Fibroblast of lung (primary cell): ENCODE results near the gene JUN. TPM values are rescaled to one million over a fixed set of nuclear protein-coding genes. Genes with fewer than 3 reads are reported as not detected.

Experiments used
- DNase-seq, 2 donors: peaks; one replicate each; pipeline versions ENCODE4 v3.0.0 to v3.0.0-alpha.2; 2010; ENCODE audit warnings: low read depth in 2 of 2
- H2AFZ ChIP-seq: 2 replicates; pipeline ENCODE4 v1.5.1; 2012; ENCODE audit warnings: low read length, control low read depth, inconsistent platforms
- H3K27ac ChIP-seq: 2 replicates; pipeline ENCODE4 v1.5.1; 2011; ENCODE audit warnings: low read length, control low read depth; ENCODE audit not compliant: insufficient read depth
- H3K27me3 ChIP-seq: 2 replicates; pipeline ENCODE4 v1.5.1; 2011; ENCODE audit warnings: mild to moderate bottlenecking, low read length; ENCODE audit not compliant: control insufficient read depth, insufficient read depth
- H3K36me3 ChIP-seq: 2 replicates; pipeline ENCODE4 v1.5.1; 2011; ENCODE audit warnings: low read length; ENCODE audit not compliant: control insufficient read depth, insufficient read depth
- H3K4me1 ChIP-seq: 2 replicates; pipeline ENCODE4 v1.5.1; 2011; ENCODE audit warnings: low read length; ENCODE audit not compliant: control insufficient read depth, insufficient read depth; ENCODE audit errors: extremely low read depth
- H3K4me2 ChIP-seq: 2 replicates; pipeline ENCODE4 v1.5.1; 2011; ENCODE audit warnings: low read length, control low read depth; ENCODE audit not compliant: insufficient read depth; ENCODE audit errors: extremely low read depth
- H3K4me3 ChIP-seq, 4 experiments: fragments of 200-600 bp in 1 of 4; sonication (generic) in 1 of 4; replicated peaks in 1 of 4; 2 replicates each; pipeline ENCODE4 v1.5.1; 2011 to 2016; ENCODE audit warnings: low read length in 4 of 4, low read depth in 3 of 4, mild to moderate bottlenecking in 3 of 4, control low read depth in 2 of 4, inconsistent platforms in 1 of 4, mixed read lengths in 1 of 4; ENCODE audit not compliant: insufficient read depth in 1 of 4; ENCODE audit errors: control extremely low read depth in 1 of 4
- H3K79me2 ChIP-seq: 2 replicates; pipeline ENCODE4 v1.5.1; 2012; ENCODE audit warnings: mild to moderate bottlenecking, low read length, inconsistent platforms; ENCODE audit not compliant: control insufficient read depth, insufficient read depth
- H3K9ac ChIP-seq: 2 replicates; pipeline ENCODE4 v1.5.1; 2011; ENCODE audit warnings: mild to moderate bottlenecking, low read length, control low read depth; ENCODE audit not compliant: insufficient read depth
- H3K9me3 ChIP-seq: 2 replicates; pipeline ENCODE4 v1.5.1; 2012; ENCODE audit warnings: low read depth, low read length; ENCODE audit not compliant: control insufficient read depth, insufficient read depth
- H4K20me1 ChIP-seq: 2 replicates; pipeline ENCODE4 v1.5.1; 2011; ENCODE audit warnings: low read length; ENCODE audit not compliant: control insufficient read depth, insufficient read depth; ENCODE audit errors: extremely low read depth
- CTCF ChIP-seq, 2 donors: IDR thresholded peaks in 1 of 2; conservative IDR thresholded peaks in 1 of 2; 1 replicate in 1 of 2; 2 replicates in 1 of 2; pipeline ENCODE4 v1.5.1; 2011 to 2012; ENCODE audit warnings: low read length in 2 of 2, control low read depth in 1 of 2, inconsistent platforms in 1 of 2, low read depth in 1 of 2, mild to moderate bottlenecking in 1 of 2
- EZH2 ChIP-seq: IDR thresholded peaks from 2 replicates; pipeline ENCODE4 v1.5.1; 2012; ENCODE audit warnings: low read length, control low read depth, mild to moderate bottlenecking; ENCODE audit errors: missing control alignments
- polyA plus RNA-seq, 2 donors: library from polyadenylated mRNA; depleted of rRNA in 1 of 2; stranded (reverse) in 1 of 2; unstranded in 1 of 2; fragments of >200 nt; gene quantifications; 2 replicates each; pipeline ENCODE4 v1.2.1, GENCODE V29; 2011 to 2012; ENCODE audit warnings: missing spikeins in 1 of 2
- total RNA-seq: library from RNA; depleted of rRNA; stranded (reverse); fragments of >200 nt; gene quantifications from 2 replicates; pipeline ENCODE4 v1.2.1, GENCODE V29; 2014

The JUN gene
- total and polyA plus RNA-seq, 2 donors (not counting 1 experiment from before 2014, with no cell fraction given) = 22.6 to 145 TPM

GRCh38 chr1:58813801-58814200 is 30.0 kb upstream of the JUN start:
- Histone ChIP-seq H3K27ac (no peak overlapping the region), H3K36me3 (no peaks in the 10 kb centered on the region), H3K27me3 (no peaks in the 10 kb centered on the region), H3K79me2 (no peaks in the 10 kb centered on the region), H3K9ac (no peak overlapping the region), H3K9me3 (no peaks in the 10 kb centered on the region), H2AFZ (no peak overlapping the region), H3K4me2 (no peak overlapping the region), H4K20me1 (no peaks in the 10 kb centered on the region), H3K4me3 (no peak overlapping the region), H3K4me1 (peaks cover 22% of the 10 kb centered on the region)
- TF ChIP-seq EZH2 = no peak
- no peak for DNase-seq

GRCh38 chr1:58813361-58813760 is 29.5 kb upstream of the JUN start:
- no peak overlapping the region for H3K4me3 ChIP-seq
- H3K27ac ChIP-seq = no peak overlapping the region
- no peak for TF ChIP-seq EZH2
- no peak for TF ChIP-seq CTCF (conservative IDR thresholded peaks at IDR 0.05 in 1 of 2, IDR thresholded peaks at IDR 0.05 in 1 of 2; ENCODE audit: low read depth in 1 of 2, low read length in 2 of 2)
- H3K9ac ChIP-seq = no peak overlapping the region
- no peaks in the 10 kb centered on the region for H4K20me1 ChIP-seq
- H3K4me2 ChIP-seq = no peak overlapping the region
- no peaks in the 10 kb centered on the region for H3K9me3 ChIP-seq
- no peaks in the 10 kb centered on the region for H3K36me3 ChIP-seq
- peaks cover 20% of the 10 kb centered on the region for H3K4me1 ChIP-seq
- DNase-seq = peak in 1 of 2 donors; percentile 69
- H2AFZ ChIP-seq = no peak overlapping the region
- no peaks in the 10 kb centered on the region for H3K27me3 ChIP-seq
- no peaks in the 10 kb centered on the region for H3K79me2 ChIP-seq

GRCh38 chr1:58812926-58813325 is 29.1 kb upstream of the JUN start:
- Histone ChIP-seq H3K27ac (no peak overlapping the region), H3K79me2 (no peaks in the 10 kb centered on the region), H3K9me3 (no peaks in the 10 kb centered on the region), H3K4me1 (peaks cover 18% of the 10 kb centered on the region), H2AFZ (no peak overlapping the region), H3K27me3 (no peaks in the 10 kb centered on the region), H3K4me3 (no peak overlapping the region), H3K9ac (no peak overlapping the region), H3K36me3 (no peaks in the 10 kb centered on the region), H4K20me1 (no peaks in the 10 kb centered on the region), H3K4me2 (no peak overlapping the region)
- TF ChIP-seq EZH2 = no peak
- TF ChIP-seq CTCF (conservative IDR thresholded peaks at IDR 0.05 in 1 of 2, IDR thresholded peaks at IDR 0.05 in 1 of 2; ENCODE audit: low read depth in 1 of 2, low read length in 2 of 2) = no peak
- no peak for DNase-seq
